Measurements from ENCODE around the gene PAWR.

DNA sequence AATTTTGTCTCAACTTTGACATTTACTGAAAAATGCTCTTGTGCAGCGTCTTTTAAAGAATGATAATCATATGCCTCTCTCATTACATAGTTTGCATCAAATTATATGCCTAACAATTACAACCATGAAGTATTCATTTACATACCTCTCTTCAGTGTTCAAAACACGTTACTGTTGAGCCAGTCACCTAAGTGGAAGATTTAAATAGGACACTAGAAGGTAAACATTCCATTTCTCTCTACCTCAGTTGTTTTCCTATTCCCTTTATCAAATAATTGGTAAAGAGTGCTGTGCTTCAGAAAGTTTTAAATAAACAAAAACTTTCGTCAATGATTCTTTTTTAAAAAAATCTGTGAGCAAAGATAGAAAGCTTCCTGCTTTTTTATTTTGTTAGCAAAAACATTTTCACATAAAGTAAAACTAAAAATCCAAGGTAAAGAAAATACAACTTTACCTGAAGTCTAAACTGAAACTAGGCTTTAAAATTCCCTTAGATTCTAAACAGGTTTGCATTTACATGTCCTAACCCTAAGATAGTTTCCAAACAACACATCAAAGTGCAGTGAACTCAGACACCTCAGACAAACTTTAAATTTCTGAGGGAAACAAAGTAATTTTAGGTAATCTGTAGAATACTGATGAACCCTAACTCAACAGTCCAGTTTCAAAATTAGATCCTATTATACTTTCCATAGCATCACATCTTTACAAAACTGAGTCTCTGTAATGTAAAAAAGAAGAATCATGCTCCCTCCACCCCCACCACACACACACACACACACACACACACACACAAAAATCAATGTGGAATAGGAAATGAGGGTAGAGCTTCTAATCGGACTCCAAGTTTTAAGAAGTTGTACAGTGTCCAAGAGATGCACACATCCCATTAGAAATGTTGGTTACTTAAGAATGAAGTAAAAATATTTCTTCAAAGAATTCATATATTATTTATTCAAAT is 46.2 kb downstream of the PAWR start:
- TF ChIP-seq POLR2A (IDR thresholded peaks at IDR 0.05), result no peak
- no peak for TF ChIP-seq CTCF (IDR thresholded peaks at IDR 0.05)

All from right lobe of liver (tissue), 4 donors.